ENCODE data around the gene TGFBR2. TPM values are rescaled to one million over a fixed set of nuclear protein-coding genes. Genes with fewer than 3 reads are reported as not detected.
A peak's percentile ranks its signal among the peaks of the same experiment; 100 is the strongest.

TGFBR2 gene
- total RNA-seq, 2 donors from 2014 or later, result 91.8 to 143 TPM

DNA sequence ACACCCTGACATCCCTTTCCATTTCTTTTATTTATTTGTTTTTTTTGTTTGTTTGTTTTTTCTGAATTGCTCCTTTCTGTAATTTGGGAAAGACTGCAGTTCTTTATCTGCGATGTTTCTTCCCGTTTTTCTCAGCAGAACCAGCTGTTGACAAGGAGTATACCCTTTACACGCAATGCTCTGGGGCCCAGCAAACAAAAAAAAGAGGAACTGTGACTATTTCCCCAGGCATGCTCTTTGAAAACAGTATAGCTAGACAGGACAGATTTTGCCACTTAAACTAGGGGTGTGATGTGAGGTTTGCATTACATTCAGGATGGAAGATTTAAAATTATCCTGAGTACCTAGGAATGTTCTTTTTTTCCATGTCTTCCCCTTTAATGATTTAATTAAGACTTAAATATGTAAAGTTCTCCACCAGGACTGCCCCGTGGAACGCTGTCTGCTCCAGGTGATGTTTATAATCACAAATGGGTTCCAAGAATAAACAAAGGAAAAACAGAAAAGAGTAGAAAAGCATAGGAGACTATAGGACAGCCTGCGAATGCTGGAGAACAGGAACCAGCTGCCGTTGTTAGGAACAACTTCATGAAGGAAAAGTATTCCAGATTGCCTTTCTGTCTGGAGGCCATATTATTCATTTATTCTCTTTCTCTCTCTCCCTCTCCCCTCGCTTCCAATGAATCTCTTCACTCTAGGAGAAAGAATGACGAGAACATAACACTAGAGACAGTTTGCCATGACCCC is 43.3 kb downstream of the TGFBR2 start:
- intact Hi-C loops (cut with DNase I), result no loop called here
- Histone ChIP-seq H3K27me3 (no peaks in the 10 kb centered on the region), H3K4me3 (no peak overlapping the region), H3K36me3 (replicated peaks in 1 of 2; ENCODE audit: insufficient read depth in 1 of 2, low read depth in 2 of 2) (peaks cover 4 to 26% of the 10 kb centered on the region in 2 donors), H3K4me1 (peaks cover 14% of the 10 kb centered on the region), H3K27ac (peak overlapping the region in 1 of 4 donors; percentile 40), H3K9me3 (no peaks in the 10 kb centered on the region)
- TF ChIP-seq, protein P1, sequence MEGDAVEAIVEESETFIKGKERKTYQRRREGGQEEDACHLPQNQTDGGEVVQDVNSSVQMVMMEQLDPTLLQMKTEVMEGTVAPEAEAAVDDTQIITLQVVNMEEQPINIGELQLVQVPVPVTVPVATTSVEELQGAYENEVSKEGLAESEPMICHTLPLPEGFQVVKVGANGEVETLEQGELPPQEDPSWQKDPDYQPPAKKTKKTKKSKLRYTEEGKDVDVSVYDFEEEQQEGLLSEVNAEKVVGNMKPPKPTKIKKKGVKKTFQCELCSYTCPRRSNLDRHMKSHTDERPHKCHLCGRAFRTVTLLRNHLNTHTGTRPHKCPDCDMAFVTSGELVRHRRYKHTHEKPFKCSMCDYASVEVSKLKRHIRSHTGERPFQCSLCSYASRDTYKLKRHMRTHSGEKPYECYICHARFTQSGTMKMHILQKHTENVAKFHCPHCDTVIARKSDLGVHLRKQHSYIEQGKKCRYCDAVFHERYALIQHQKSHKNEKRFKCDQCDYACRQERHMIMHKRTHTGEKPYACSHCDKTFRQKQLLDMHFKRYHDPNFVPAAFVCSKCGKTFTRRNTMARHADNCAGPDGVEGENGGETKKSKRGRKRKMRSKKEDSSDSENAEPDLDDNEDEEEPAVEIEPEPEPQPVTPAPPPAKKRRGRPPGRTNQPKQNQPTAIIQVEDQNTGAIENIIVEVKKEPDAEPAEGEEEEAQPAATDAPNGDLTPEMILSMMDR (IDR thresholded peaks at IDR 0.05), result no peak
- no peak for TF ChIP-seq POLR2A (IDR thresholded peaks at IDR 0.05)
- ATAC-seq (no peak), DNase-seq (no peak)
- 75 to 76% methylated on average over 9 of the region's 9 CpGs for WGBS, 2 donors

DNA sequence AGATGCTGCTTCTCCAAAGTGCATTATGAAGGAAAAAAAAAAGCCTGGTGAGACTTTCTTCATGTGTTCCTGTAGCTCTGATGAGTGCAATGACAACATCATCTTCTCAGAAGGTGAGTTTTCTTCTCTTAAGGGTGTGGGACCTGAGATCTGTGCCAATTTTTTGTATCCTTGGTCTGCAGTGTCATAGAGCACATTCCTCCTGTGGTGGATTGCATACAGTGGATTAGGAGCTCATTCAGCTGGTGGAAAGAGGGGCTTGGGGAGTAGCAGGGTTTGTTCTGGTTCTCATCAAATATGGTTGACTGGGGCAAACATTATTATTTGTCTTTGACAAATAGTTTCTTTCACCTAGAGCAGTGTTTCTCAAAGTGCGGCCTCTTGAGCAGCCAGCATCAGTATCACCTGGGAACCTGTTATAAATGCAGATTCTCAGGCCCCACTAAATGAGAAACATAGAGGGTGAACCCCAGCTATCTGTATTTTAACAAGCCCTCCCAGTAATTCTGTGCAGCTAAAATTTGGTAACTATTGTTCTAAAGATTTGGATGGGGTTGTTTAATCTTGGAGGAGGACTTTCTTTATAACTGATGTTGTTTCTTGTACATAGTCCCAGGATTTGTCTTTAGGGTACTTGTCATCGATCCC is 44.1 kb downstream of the TGFBR2 start:
- Histone ChIP-seq H3K36me3 (replicated peaks in 1 of 2; ENCODE audit: insufficient read depth in 1 of 2, low read depth in 2 of 2) (peaks cover 4 to 21% of the 10 kb centered on the region in 2 donors), H3K27me3 (no peaks in the 10 kb centered on the region), H3K4me3 (no peak overlapping the region), H3K27ac (peak overlapping the region in 1 of 4 donors; percentile 19), H3K4me1 (peaks cover 12% of the 10 kb centered on the region), H3K9me3 (no peaks in the 10 kb centered on the region)
- ATAC-seq (no peak), DNase-seq (no peak)
- 86 to 88% methylated on average over 2 of the region's 2 CpGs for WGBS, 2 donors
- intact Hi-C loops (cut with DNase I), result no loop called here
- TF ChIP-seq POLR2A (IDR thresholded peaks at IDR 0.05), result no peak
- TF ChIP-seq, protein P1 (IDR thresholded peaks at IDR 0.05), result no peak

DNA sequence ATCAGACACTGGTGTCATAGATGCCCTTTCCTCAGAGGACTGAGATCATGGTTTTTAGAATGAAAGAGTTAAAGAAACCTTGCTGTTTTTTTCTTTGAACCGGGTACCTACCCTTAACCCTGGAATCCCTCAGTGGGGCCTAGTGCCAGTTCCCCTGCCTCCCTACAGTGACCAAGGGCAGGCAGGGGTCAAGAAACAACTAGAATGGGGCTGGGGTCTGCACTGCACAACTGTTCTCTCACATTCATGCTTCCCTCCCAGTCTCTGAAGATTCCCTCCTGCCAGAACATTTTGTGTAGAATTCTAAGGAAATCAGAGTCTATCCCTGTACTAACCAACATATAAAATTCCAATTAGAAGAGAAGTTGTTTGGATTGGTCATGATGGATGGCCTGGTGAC is 47.9 kb downstream of the TGFBR2 start:
- peaks cover 4 to 18% of the 10 kb centered on the region in 2 donors for H3K36me3 ChIP-seq (replicated peaks in 1 of 2; ENCODE audit: insufficient read depth in 1 of 2, low read depth in 2 of 2)
- DNase-seq, result no peak
- no peaks in the 10 kb centered on the region for H3K9me3 ChIP-seq
- peaks cover 14% of the 10 kb centered on the region for H3K4me1 ChIP-seq
- peak overlapping the region in 1 of 4 donors; percentile 5 for H3K27ac ChIP-seq
- no peak for ATAC-seq
- TF ChIP-seq POLR2A (IDR thresholded peaks at IDR 0.05), result no peak
- TF ChIP-seq, protein P1 (IDR thresholded peaks at IDR 0.05), result no peak
- H3K4me3 ChIP-seq, result no peak overlapping the region
- intact Hi-C loops (cut with DNase I), result no loop called here
- H3K27me3 ChIP-seq, result no peaks in the 10 kb centered on the region
- 53 to 71% methylated on average over 1 of the region's 1 CpG for WGBS, 2 donors

DNA sequence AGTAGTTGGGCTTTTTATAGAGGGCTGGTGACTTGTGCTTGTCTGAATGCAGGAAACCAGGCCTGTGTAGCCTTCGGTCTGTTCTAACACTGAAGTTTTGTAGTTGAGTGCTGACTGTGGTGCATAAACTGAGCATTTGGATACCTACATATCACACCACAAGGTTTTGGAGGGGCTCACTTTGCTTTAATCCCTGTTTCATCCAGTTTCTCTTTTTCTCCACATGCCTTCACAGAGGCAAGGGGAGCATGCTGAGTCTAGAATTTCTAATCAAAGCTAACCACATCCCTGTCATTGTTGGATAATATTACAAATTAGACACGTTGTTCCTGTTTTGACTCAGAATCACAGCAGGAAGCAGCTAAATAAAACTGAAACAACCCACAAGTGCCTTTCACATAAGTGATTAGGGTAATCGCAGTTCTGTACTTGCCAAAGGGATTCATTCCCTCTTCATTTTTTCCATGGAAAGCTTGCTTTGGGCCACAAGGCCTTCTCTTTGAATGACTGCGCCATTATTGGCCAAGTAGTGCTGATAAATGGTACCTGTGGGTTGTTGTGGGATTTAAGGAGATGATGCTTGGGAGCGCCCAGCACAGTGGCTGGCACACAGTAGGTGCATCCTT is 48.9 kb downstream of the TGFBR2 start:
- H3K27me3 ChIP-seq, result no peaks in the 10 kb centered on the region
- H3K4me1 ChIP-seq, result peaks cover 19% of the 10 kb centered on the region
- DNase-seq (no peak), ATAC-seq (no peak)
- WGBS, 2 donors, result 80 to 94% methylated on average over 5 of the region's 5 CpGs
- TF ChIP-seq POLR2A (IDR thresholded peaks at IDR 0.05), result no peak
- TF ChIP-seq, protein P1 (IDR thresholded peaks at IDR 0.05), result no peak
- peaks cover 4 to 13% of the 10 kb centered on the region in 2 donors for H3K36me3 ChIP-seq (replicated peaks in 1 of 2; ENCODE audit: insufficient read depth in 1 of 2, low read depth in 2 of 2)
- intact Hi-C loops (cut with DNase I), result no loop called here
- H3K27ac ChIP-seq, result peak overlapping the region in 2 of 4 donors; percentile 2 to 35
- H3K4me3 ChIP-seq, result no peak overlapping the region
- H3K9me3 ChIP-seq, result no peaks in the 10 kb centered on the region
